ENCODE results near the gene DENND6B. TPM values are rescaled to one million over a fixed set of nuclear protein-coding genes. Genes with fewer than 3 reads are reported as not detected.
A peak's percentile ranks its signal among the peaks of the same experiment; 100 is the strongest.

Gene DENND6B
- total and polyA plus RNA-seq, 2 donors (not counting 3 experiments of a cell fraction or from before 2014, with no cell fraction given), result 4.1 to 5.9 TPM

- Histone ChIP-seq H3K4me1 (ENCODE audit: control insufficient read depth, extremely low read depth, insufficient read depth, low read length) (peaks cover 5% of the 10 kb centered on the region), H3K27ac (ENCODE audit: insufficient read depth, low read depth, low read length) (no peak overlapping the region), H3K79me2 (ENCODE audit: control insufficient read depth, insufficient read depth, low read length) (peaks cover 25% of the 10 kb centered on the region), H3K4me3 (replicated peaks in 1 of 3; ENCODE audit: insufficient read depth in 1 of 3, low read depth in 1 of 3, low read length in 3 of 3) (peak overlapping the region; percentile 45 to 73 (median 71)), H3K9me1 (replicated peaks; ENCODE audit: control insufficient read depth, extremely low read depth, insufficient read depth, low read length) (no peaks in the 10 kb centered on the region), H3K27me3 (ENCODE audit: control insufficient read depth in 2 of 2, insufficient read depth in 2 of 2, low read length in 2 of 2) (no peaks in the 10 kb centered on the region), H3K4me2 (ENCODE audit: insufficient read depth, low read length) (no peak overlapping the region), H3K36me3 (ENCODE audit: control insufficient read depth in 2 of 2, extremely low read depth in 1 of 2, insufficient read depth in 2 of 2, low read length in 2 of 2) (no peaks in the 10 kb centered on the region), H2AFZ (ENCODE audit: low read depth, low read length) (peak overlapping the region; percentile 55), H4K20me1 (replicated peaks; ENCODE audit: control insufficient read depth, extremely low read depth, insufficient read depth, low read length) (peaks cover 3% of the 10 kb centered on the region), H3K9ac (replicated peaks; ENCODE audit: extremely low read depth, insufficient read depth, low read length) (peak overlapping the region; percentile 65), H3K9me3 (replicated peaks; ENCODE audit: control insufficient read depth, insufficient read depth, low read length) (no peaks in the 10 kb centered on the region)
- FAIRE-seq (no peak), DNase-seq (ENCODE audit: low read depth, low spot score) (no peak)
- no peak for TF ChIP-seq GATA2 (IDR thresholded peaks at IDR 0.05; ENCODE audit: insufficient read depth, insufficient read length, low read depth, low read length)
- TF ChIP-seq FOS (IDR thresholded peaks at IDR 0.05; ENCODE audit: borderline replicate concordance, insufficient read depth, low read length), result no peak
- TF ChIP-seq POLR2AphosphoS5 (IDR thresholded peaks at IDR 0.05; ENCODE audit: insufficient read depth, low read depth, low read length), result no peak
- no peak for TF ChIP-seq EZH2 (IDR thresholded peaks at IDR 0.05; ENCODE audit: borderline replicate concordance, low read depth, low read length, severe bottlenecking)
- no peak for TF ChIP-seq MAX (IDR thresholded peaks at IDR 0.05; ENCODE audit: insufficient read depth, insufficient read length)
- TF ChIP-seq MYC (IDR thresholded peaks at IDR 0.05; ENCODE audit: low read depth, low read length), result no peak
- TF ChIP-seq JUN (IDR thresholded peaks at IDR 0.05; ENCODE audit: borderline replicate concordance, insufficient read depth, insufficient read length, low read depth), result no peak
- no peak for TF ChIP-seq CTCF (IDR thresholded peaks at IDR 0.05; ENCODE audit: extremely low read depth in 1 of 2, insufficient read depth in 1 of 2, low read depth in 1 of 2, low read length in 2 of 2)
- no peak for TF ChIP-seq POLR2A (IDR thresholded peaks at IDR 0.05; ENCODE audit: low read depth, low read length)
- POLR2A ChIA-PET, result no interaction called here
- intact Hi-C loops (cut with micrococcal nuclease) (loop anchor here (2.0 to 5.0 kb wide), 4 partner anchors 17 to 195 kb away; partner anchors contain the start of genes DENND6B and PLXNB2), dilution Hi-C loops (cut with MboI; ENCODE audit: extremely low pct_ligation_motif_present, low sequenced_read_pairs) (no loop called here)
- BruUV-seq (replicated peaks), result no TSS peak
- CTCF ChIA-PET, result no interaction called here
Observed at GRCh38 chr22:50343541-50343935, 16.7 kb upstream of the DENND6B start.

Data from endothelial cell of umbilical vein (primary cell).